HCT116 (cell line): Measurements from ENCODE around the gene TTC33. TPM values are rescaled to one million over a fixed set of nuclear protein-coding genes. Genes with fewer than 3 reads are reported as not detected.

Experiments used
- ATAC-seq: fragments of 200-7000 bp; cut with Tn5 transposase; 2 replicates; pipeline ENCODE4 v1.9.1; 2020; ENCODE audit warnings: mild to moderate bottlenecking, moderate library complexity
- BruUV-seq: library from RNA; stranded (reverse); fragments of 400-500 nt; replicated peaks from 2 replicates; lab custom pipeline; 2021; lab: Mats Ljungman, UMichigan
- CTCF ChIA-PET: fragments of 300-600 bp; sonication (Branson Sonifier 250); formaldehyde crosslinking; loops from one replicate; lab custom pipeline; 2021; ENCODE audit warnings: antibody characterized with exemption; lab: Charles Lee
- POLR2A ChIA-PET: fragments of 300-600, 350-600 bp; sonication (Branson Sonifier 250); formaldehyde crosslinking; loops from one replicate; lab custom pipeline; 2021; ENCODE audit warnings: antibody characterized with exemption; lab: Charles Lee
- RAD21 ChIA-PET, 2 experiments: fragments of 300-600 bp; sonication (Branson Sonifier 250); formaldehyde crosslinking; loops; one replicate each; lab custom pipeline; 2023; ENCODE audit warnings: low total read pairs in 2 of 2; ENCODE audit not compliant: uncharacterized antibody in 2 of 2, unreplicated experiment in 2 of 2, low non-redundant PET in 1 of 2; lab: Charles Lee
- DNase-seq: peaks from one replicate; pipeline ENCODE4 v3.0.0-alpha.2; 2010; ENCODE audit warnings: low read depth, low spot score
- H2AFZ ChIP-seq: fragments of 200-600 bp; shearing (Covaris generic), sonication (generic); 2 replicates; pipeline ENCODE4 v1.6.1; 2017; ENCODE audit warnings: low read depth, mixed run types, mixed read lengths, antibody characterized with exemption, low read length; ENCODE audit not compliant: poor library complexity, severe bottlenecking
- H3K27ac ChIP-seq: 2 replicates; pipeline ENCODE4 v1.5.1; 2012; ENCODE audit warnings: low read depth, low read length
- H3K27me3 ChIP-seq: fragments of 200-600 bp; sonication (generic); 2 replicates; pipeline ENCODE4 v1.6.1; 2016; ENCODE audit warnings: mixed run types, low read length, mixed read lengths; ENCODE audit not compliant: insufficient read depth
- H3K36me3 ChIP-seq, 2 experiments: fragments of 200-500 bp in 1 of 2; fragments of 200-600 bp in 1 of 2; sonication (Bioruptor generic) in 1 of 2; sonication (generic) in 1 of 2; 2 replicates each; pipeline versions ENCODE4 v1.5.1 to v1.6.1; 2014 to 2016; ENCODE audit warnings: low read length in 2 of 2, inconsistent platforms in 1 of 2, mixed read lengths in 1 of 2, mixed run types in 1 of 2; ENCODE audit not compliant: insufficient read depth in 2 of 2, control insufficient read depth in 1 of 2
- H3K4me1 ChIP-seq, 2 experiments: fragments of 200-600 bp in 1 of 2; sonication (generic) in 1 of 2; 2 replicates each; pipeline versions ENCODE4 v1.5.1 to v1.6.1; 2012 to 2017; ENCODE audit warnings: low read length in 2 of 2, inconsistent platforms in 1 of 2, mild to moderate bottlenecking in 1 of 2, mixed read lengths in 1 of 2, mixed run types in 1 of 2, moderate library complexity in 1 of 2; ENCODE audit not compliant: insufficient read depth in 2 of 2, control insufficient read depth in 1 of 2
- H3K4me2 ChIP-seq: fragments of 200-600 bp; sonication (generic); 2 replicates; pipeline ENCODE4 v1.6.1; 2017; ENCODE audit warnings: mixed run types, low read length, mixed read lengths
- H3K4me3 ChIP-seq, 2 experiments: fragments of 200-600 bp in 1 of 2; sonication (generic) in 1 of 2; replicated peaks in 1 of 2; 2 replicates each; pipeline ENCODE4 v1.5.1; 2011 to 2016; ENCODE audit warnings: low read length in 2 of 2, control low read depth in 1 of 2, low read depth in 1 of 2, mild to moderate bottlenecking in 1 of 2, mixed read lengths in 1 of 2, mixed run types in 1 of 2
- H3K79me2 ChIP-seq: fragments of 200-600 bp; sonication (generic); 2 replicates; pipeline ENCODE4 v1.6.1; 2017; ENCODE audit warnings: mild to moderate bottlenecking, mixed run types, low read length, moderate library complexity, mixed read lengths; ENCODE audit not compliant: insufficient read depth
- H3K9ac ChIP-seq: fragments of 200-600 bp; sonication (generic); 2 replicates; pipeline ENCODE4 v1.6.1; 2016; ENCODE audit warnings: low read length, mixed read lengths
- H3K9me2 ChIP-seq: fragments of 200-600 bp; sonication (generic), shearing (Covaris generic); 2 replicates; pipeline ENCODE4 v1.6.1; 2017; ENCODE audit warnings: mixed run types, mild to moderate bottlenecking, moderate library complexity; ENCODE audit not compliant: insufficient read depth
- H3K9me3 ChIP-seq, 2 experiments: fragments of 200-500 bp in 1 of 2; fragments of 200-600 bp in 1 of 2; sonication (Bioruptor generic) in 1 of 2; sonication (generic) in 1 of 2; 2 replicates each; pipeline ENCODE4 v1.6.1; 2014 to 2017; ENCODE audit warnings: low read length in 2 of 2, mixed read lengths in 2 of 2, inconsistent platforms in 1 of 2, low read depth in 1 of 2, mild to moderate bottlenecking in 1 of 2, mixed run types in 1 of 2, moderate library complexity in 1 of 2; ENCODE audit not compliant: control insufficient read depth in 1 of 2, insufficient read depth in 1 of 2
- H4K20me1 ChIP-seq: fragments of 200-600 bp; sonication (generic), shearing (Covaris generic); 2 replicates; pipeline ENCODE4 v1.6.1; 2017; ENCODE audit warnings: mixed run types, mild to moderate bottlenecking, moderate library complexity; ENCODE audit not compliant: insufficient read depth
- CEBPB ChIP-seq: IDR thresholded peaks from 2 replicates; pipeline ENCODE4 v1.6.1; 2012; ENCODE audit warnings: low read depth
- ELF1 ChIP-seq: IDR thresholded peaks from 2 replicates; pipeline ENCODE4 v1.6.1; 2012; ENCODE audit warnings: low read depth, borderline replicate concordance
- EZH2 ChIP-seq: fragments of 200-600 bp; sonication (generic); IDR thresholded peaks from 2 replicates; pipeline ENCODE4 v1.6.1; 2017; ENCODE audit warnings: antibody characterized with exemption, mixed run types
- EZH2phosphoT487 ChIP-seq: fragments of 200-600 bp; IDR thresholded peaks from 2 replicates; pipeline ENCODE4 v1.6.1; 2018; ENCODE audit warnings: antibody characterized with exemption, borderline replicate concordance
- FOSL1 ChIP-seq: IDR thresholded peaks from 2 replicates; pipeline ENCODE4 v1.6.1; 2012; ENCODE audit warnings: low read depth
- POLR2A ChIP-seq: IDR thresholded peaks from 2 replicates; pipeline ENCODE4 v1.7.0; 2011; ENCODE audit warnings: borderline replicate concordance; ENCODE audit not compliant: insufficient read depth, insufficient read length; ENCODE audit errors: extremely low read depth
- RAD21 ChIP-seq: IDR thresholded peaks from 2 replicates; pipeline ENCODE4 v1.6.1; 2012; ENCODE audit warnings: low read depth, mild to moderate bottlenecking
- SP1 ChIP-seq: IDR thresholded peaks from 2 replicates; pipeline ENCODE4 v1.6.1; 2012; ENCODE audit warnings: low read depth
- SRF ChIP-seq: IDR thresholded peaks from 2 replicates; pipeline ENCODE4 v1.6.1; 2012; ENCODE audit warnings: low read depth
- TCF7L2 ChIP-seq: IDR thresholded peaks from 2 replicates; pipeline ENCODE4 v1.7.0; 2011; ENCODE audit warnings: borderline replicate concordance, inconsistent platforms; ENCODE audit not compliant: insufficient read depth, insufficient read length; ENCODE audit errors: extremely low read depth
- YY1 ChIP-seq: IDR thresholded peaks from 2 replicates; pipeline ENCODE4 v1.6.1; 2011; ENCODE audit warnings: low read length, low read depth, moderate library complexity, mild to moderate bottlenecking; ENCODE audit not compliant: insufficient replicate concordance; ENCODE audit errors: extremely low read depth
- intact Hi-C: fragments of 100-400 bp; cut with micrococcal nuclease; formaldehyde crosslinking; loops from 2 replicates; pipeline ENCODE4 v1.10.0; 2022
- total RNA-seq: library from RNA; stranded (reverse); gene quantifications from one replicate; pipeline ENCODE4 v1.2.1, GENCODE V29; 2021; ENCODE audit not compliant: unreplicated experiment
- TF ChIP-seq, protein P1 (sequence below): IDR thresholded peaks from 2 replicates; pipeline ENCODE4 v1.6.1; 2012; ENCODE audit warnings: low read depth
- TF ChIP-seq, protein P2 (sequence below): IDR thresholded peaks from 2 replicates; pipeline ENCODE4 v1.6.1; 2012

Gene TTC33
- total RNA-seq, 1 experiment from 2014 or later: 14.5 TPM

DNA sequence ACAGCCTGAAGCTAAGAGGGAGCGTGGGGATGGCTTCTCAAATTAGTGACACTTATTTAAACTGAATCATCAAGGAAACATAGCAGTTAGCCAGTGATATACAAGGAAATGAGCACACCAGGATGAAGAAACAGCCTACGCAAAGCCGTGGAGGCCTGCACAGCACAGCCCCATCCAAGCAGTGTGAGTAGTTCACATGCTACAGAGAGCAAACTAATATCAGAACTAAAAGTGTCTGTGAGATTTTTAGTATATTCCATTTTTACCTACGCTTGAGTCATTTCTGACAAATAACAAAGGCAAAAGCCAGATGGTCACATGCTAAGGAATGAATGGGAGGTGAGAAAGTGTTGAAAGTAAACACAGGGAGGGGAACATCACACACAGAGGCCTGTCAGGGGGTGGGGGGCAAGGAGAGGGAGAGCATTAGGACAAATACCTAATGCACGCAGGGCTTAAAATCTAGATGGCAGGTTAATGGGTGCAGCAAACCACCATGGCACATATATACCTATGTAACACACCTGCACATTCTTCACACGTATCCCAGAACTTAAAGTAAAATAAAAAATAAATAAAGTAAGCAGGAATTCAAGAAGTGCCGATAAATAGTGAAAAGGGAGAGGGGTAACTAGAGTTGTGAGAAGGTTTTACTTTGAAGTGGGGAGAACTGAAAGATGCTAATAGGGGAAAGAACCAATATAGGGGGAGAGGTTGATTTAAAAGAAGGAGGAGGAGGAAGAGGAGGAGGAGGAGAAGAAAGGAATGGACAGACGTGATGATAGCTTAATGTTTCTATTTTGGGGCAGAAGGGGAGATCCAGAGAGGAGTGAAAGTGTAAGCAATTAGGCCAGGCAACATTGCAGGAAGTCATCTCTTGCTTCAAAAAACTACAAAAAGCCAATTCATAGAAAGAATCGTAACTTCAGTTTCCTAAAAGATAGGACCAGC lies 177.0 kb downstream of the TTC33 start:
- H2AFZ ChIP-seq: no peak overlapping the region
- no peak overlapping the region for H3K4me2 ChIP-seq

DNA sequence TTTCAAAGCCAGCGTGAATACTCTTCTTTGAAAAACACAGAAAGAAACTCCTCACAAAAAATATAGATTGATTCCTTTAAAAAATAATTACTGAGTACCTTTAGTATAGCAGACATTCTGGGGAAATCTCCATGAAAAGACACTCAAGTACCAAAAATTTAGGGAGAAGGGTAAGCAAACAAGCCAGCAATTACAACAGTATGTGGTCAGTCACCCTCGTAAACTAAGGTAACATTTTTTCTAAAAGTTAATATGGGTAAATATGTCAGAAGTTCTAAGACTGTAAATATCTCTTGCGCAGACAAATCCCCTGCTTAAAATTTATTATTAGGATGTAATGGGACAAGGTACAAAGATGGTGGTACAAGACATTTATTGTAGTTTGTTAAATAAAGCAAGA lies 178.0 kb downstream of the TTC33 start:
- no peak overlapping the region for H2AFZ ChIP-seq
- no TSS peak for BruUV-seq
- no peak overlapping the region for H3K4me3 ChIP-seq
- POLR2A ChIA-PET: no interaction called here
- H3K27me3 ChIP-seq: no peaks in the 10 kb centered on the region
- H4K20me1 ChIP-seq: no peaks in the 10 kb centered on the region
- no peak for ATAC-seq
- intact Hi-C loops: no loop called here
- H3K9me3 ChIP-seq: no peaks in the 10 kb centered on the region
- no peaks in the 10 kb centered on the region; the same call in 1 of the 2 replicates for H3K9me2 ChIP-seq
- no peak for DNase-seq
- H3K4me1 ChIP-seq: no peaks in the 10 kb centered on the region
- H3K9ac ChIP-seq: no peak overlapping the region
- H3K79me2 ChIP-seq: no peaks in the 10 kb centered on the region
- no peak overlapping the region for H3K27ac ChIP-seq
- no peak overlapping the region for H3K4me2 ChIP-seq
- no peaks in the 10 kb centered on the region for H3K36me3 ChIP-seq
- CTCF ChIA-PET: no interaction called here
- RAD21 ChIA-PET: no interaction called here
- TF ChIP-seq, protein P1, sequence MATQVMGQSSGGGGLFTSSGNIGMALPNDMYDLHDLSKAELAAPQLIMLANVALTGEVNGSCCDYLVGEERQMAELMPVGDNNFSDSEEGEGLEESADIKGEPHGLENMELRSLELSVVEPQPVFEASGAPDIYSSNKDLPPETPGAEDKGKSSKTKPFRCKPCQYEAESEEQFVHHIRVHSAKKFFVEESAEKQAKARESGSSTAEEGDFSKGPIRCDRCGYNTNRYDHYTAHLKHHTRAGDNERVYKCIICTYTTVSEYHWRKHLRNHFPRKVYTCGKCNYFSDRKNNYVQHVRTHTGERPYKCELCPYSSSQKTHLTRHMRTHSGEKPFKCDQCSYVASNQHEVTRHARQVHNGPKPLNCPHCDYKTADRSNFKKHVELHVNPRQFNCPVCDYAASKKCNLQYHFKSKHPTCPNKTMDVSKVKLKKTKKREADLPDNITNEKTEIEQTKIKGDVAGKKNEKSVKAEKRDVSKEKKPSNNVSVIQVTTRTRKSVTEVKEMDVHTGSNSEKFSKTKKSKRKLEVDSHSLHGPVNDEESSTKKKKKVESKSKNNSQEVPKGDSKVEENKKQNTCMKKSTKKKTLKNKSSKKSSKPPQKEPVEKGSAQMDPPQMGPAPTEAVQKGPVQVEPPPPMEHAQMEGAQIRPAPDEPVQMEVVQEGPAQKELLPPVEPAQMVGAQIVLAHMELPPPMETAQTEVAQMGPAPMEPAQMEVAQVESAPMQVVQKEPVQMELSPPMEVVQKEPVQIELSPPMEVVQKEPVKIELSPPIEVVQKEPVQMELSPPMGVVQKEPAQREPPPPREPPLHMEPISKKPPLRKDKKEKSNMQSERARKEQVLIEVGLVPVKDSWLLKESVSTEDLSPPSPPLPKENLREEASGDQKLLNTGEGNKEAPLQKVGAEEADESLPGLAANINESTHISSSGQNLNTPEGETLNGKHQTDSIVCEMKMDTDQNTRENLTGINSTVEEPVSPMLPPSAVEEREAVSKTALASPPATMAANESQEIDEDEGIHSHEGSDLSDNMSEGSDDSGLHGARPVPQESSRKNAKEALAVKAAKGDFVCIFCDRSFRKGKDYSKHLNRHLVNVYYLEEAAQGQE: no peak
- TF ChIP-seq YY1 (no peak), POLR2A (no peak), EZH2phosphoT487 (no peak), ELF1 (no peak), SP1 (no peak), FOSL1 (no peak), TCF7L2 (no peak), SRF (no peak)
- TF ChIP-seq, protein P2, sequence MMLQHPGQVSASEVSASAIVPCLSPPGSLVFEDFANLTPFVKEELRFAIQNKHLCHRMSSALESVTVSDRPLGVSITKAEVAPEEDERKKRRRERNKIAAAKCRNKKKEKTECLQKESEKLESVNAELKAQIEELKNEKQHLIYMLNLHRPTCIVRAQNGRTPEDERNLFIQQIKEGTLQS: no peak

More for the DNA sequence above, 177.0 kb downstream of the TTC33 start:
- H3K27me3 ChIP-seq: no peaks in the 10 kb centered on the region
- no peaks in the 10 kb centered on the region for H3K4me1 ChIP-seq
- RAD21 ChIA-PET: no interaction called here
- no peaks in the 10 kb centered on the region for H3K79me2 ChIP-seq
- DNase-seq (no peak), ATAC-seq (no peak)
- no peaks in the 10 kb centered on the region for H4K20me1 ChIP-seq
- intact Hi-C loops: no loop called here
- H3K27ac ChIP-seq: no peak overlapping the region
- no peaks in the 10 kb centered on the region; the same call in 1 of the 2 replicates for H3K9me2 ChIP-seq
- no peaks in the 10 kb centered on the region for H3K36me3 ChIP-seq
- BruUV-seq: no TSS peak
- CTCF ChIA-PET: no interaction called here
- no peak overlapping the region for H3K4me3 ChIP-seq
- POLR2A ChIA-PET: no interaction called here
- H3K9ac ChIP-seq: no peak overlapping the region
- TF ChIP-seq YY1 (no peak), TCF7L2 (no peak), RAD21 (no peak), SRF (no peak), FOSL1 (no peak), EZH2 (no peak), CEBPB (no peak)
- H3K9me3 ChIP-seq: no peaks in the 10 kb centered on the region
